Mesodermal cell (in vitro differentiated cells): ENCODE data around the gene TRPV5.

Source experiments
- H3K27ac ChIP-seq: 2 replicates; pipeline ENCODE4 v1.7.0; 2013; ENCODE audit warnings: mild to moderate bottlenecking, low read depth, low read length, moderate library complexity; ENCODE audit not compliant: severe bottlenecking
- H3K36me3 ChIP-seq: 2 replicates; pipeline ENCODE4 v1.7.1; 2013; ENCODE audit warnings: mild to moderate bottlenecking, low read length, moderate library complexity; ENCODE audit not compliant: control insufficient read depth, insufficient read depth
- H3K4me1 ChIP-seq: one replicate; pipeline ENCODE4 v1.7.1; 2013; ENCODE audit warnings: mild to moderate bottlenecking, low read length; ENCODE audit not compliant: insufficient read depth, control insufficient read depth, poor library complexity, severe bottlenecking
- H3K4me3 ChIP-seq: 2 replicates; pipeline ENCODE4 v1.7.0; 2013; ENCODE audit warnings: low read length, control low read depth, mild to moderate bottlenecking; ENCODE audit not compliant: insufficient read depth, poor library complexity, severe bottlenecking; ENCODE audit errors: extremely low read depth
- H3K9me3 ChIP-seq: 2 replicates; pipeline ENCODE4 v1.7.1; 2013; ENCODE audit warnings: mild to moderate bottlenecking, low read length, moderate library complexity; ENCODE audit not compliant: control insufficient read depth
- WGBS, 2 experiments: methylation state at CpG; one replicate each; pipeline ENCODE4 v1.1.5; 2013; ENCODE audit warnings: missing lambda C conversion rate in 2 of 2; ENCODE audit not compliant: insufficient coverage in 2 of 2; 5-methylcytosine and 5-hydroxymethylcytosine counted together

The TRPV5 gene

DNA sequence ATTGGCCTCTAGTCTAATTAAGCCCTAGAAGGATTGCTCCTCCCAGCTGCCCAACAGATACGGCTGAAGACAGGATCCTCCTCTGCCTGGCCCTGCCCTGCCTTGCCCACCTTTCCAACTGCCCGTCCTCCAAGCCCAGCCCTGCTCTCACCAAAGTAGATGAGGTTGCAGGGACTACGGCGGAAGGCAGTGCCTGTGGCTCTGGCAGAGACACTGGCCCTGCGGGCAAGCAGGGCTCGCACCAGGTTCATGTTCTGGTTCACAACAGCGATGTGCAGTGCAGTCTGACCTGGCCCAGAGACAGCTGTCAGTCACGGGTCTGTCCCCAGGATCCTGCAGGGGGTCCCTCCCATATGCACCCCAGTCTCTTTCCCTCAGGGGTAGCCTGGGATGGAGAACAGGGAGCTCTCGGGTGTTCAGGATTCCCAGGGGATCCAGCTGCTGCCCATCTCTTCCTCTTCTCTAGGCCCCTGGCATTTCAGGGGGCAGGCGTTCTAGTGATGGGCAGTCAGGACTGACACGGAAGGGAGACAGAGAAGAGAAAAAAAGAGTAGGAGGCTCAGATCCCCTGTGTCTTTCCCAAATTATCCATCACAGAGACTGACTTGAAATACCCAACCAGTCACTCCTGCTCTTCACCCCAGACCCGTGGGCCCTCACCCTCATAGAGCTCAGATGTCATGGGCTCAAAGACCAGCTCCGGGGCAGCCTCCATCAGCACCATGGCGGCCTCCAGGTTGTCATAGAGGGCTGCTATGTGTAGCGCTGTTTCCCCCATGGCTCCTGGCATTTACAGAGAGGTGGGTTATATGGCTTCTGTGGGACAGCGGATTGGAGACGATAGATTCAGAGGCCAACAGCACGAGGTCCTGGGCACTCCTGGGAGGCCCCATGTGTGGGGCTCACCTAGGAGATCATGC, 56.3 kb downstream of the TRPV5 start:
- 87 to 90% methylated on average over 13 to 14 of the region's 18 CpGs for WGBS, 2 experiments
- H3K4me1 ChIP-seq: no peaks in the 10 kb centered on the region

GRCh38 chr7:142876236-142876960, 57.1 kb downstream of the TRPV5 start:
- no peaks in the 10 kb centered on the region for H3K9me3 ChIP-seq
- H3K4me1 ChIP-seq: no peaks in the 10 kb centered on the region
- 91 to 100% methylated on average over 4 to 5 of the region's 9 CpGs for WGBS, 2 experiments
- H3K27ac ChIP-seq: no peak overlapping the region
- no peak overlapping the region for H3K4me3 ChIP-seq
- no peaks in the 10 kb centered on the region for H3K36me3 ChIP-seq

More for the DNA sequence above, 56.3 kb downstream of the TRPV5 start:
- Histone ChIP-seq H3K36me3 (no peaks in the 10 kb centered on the region), H3K4me3 (no peak overlapping the region), H3K9me3 (no peaks in the 10 kb centered on the region), H3K27ac (no peak overlapping the region)

- no peak overlapping the region for H3K4me3 ChIP-seq
- 96 to 100% methylated on average over 6 to 14 of the region's 14 CpGs for WGBS, 2 experiments
- no peaks in the 10 kb centered on the region for H3K4me1 ChIP-seq
- no peaks in the 10 kb centered on the region for H3K36me3 ChIP-seq
- no peak overlapping the region for H3K27ac ChIP-seq
- no peaks in the 10 kb centered on the region for H3K9me3 ChIP-seq
Observed at GRCh38 chr7:142875456-142875855, 58.1 kb downstream of the TRPV5 start.

DNA sequence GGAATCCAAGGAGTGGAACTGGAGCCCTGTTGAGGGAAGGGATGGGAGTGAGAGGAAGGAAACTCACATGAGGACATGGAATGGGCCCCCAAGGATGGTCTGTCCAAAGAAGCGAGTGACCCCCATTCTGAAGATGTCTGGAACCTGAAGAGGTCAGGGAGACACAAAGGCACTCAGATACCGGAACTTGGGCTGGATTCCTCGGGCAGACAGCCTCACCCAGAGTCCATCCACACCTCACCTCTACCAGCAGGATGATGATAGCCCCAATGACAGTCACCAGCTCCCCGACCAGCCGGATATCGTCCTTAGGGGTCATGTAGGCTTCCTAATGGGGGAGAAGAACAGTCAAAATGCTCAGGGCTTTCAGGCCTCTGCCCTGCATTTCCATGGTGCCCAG, 58.7 kb downstream of the TRPV5 start:
- Histone ChIP-seq H3K9me3 (no peaks in the 10 kb centered on the region), H3K36me3 (no peaks in the 10 kb centered on the region), H3K4me1 (no peaks in the 10 kb centered on the region), H3K4me3 (no peak overlapping the region), H3K27ac (no peak overlapping the region)
- WGBS, 2 experiments: 90 to 98% methylated on average over 2 to 5 of the region's 6 CpGs

- Histone ChIP-seq H3K4me1 (no peaks in the 10 kb centered on the region), H3K9me3 (no peaks in the 10 kb centered on the region), H3K36me3 (no peaks in the 10 kb centered on the region), H3K27ac (no peak overlapping the region), H3K4me3 (no peak overlapping the region)
- 92 to 97% methylated on average over 6 to 7 of the region's 7 CpGs for WGBS, 2 experiments
Observed at GRCh38 chr7:142874409-142874808, 59.1 kb downstream of the TRPV5 start.

DNA sequence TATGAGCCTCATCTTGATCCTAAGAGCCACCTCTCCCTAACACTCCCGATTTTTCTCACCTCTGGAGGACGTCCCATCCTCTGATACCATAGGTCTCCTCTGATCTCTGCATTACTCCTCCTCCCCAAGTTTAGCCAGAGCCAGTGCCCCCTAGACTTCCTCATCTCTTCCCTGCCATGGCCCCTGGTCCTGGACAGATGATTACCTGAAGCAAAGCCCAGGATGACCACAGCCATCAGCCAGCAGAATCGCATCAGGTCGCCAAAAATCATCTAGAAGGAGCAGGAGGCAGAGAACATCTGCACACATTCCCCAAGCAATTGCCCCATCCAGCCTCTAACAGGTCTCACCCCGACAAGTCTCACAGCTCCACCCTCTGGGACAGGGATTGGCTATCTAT, 59.7 kb downstream of the TRPV5 start:
- WGBS, 2 experiments: 88 to 90% methylated on average over 2 to 5 of the region's 5 CpGs
- no peak overlapping the region for H3K4me3 ChIP-seq
- no peaks in the 10 kb centered on the region for H3K9me3 ChIP-seq
- H3K36me3 ChIP-seq: no peaks in the 10 kb centered on the region
- H3K27ac ChIP-seq: no peak overlapping the region
- no peaks in the 10 kb centered on the region for H3K4me1 ChIP-seq

- 80 to 86% methylated on average over 9 to 10 of the region's 11 CpGs for WGBS, 2 experiments
- no peak overlapping the region for H3K27ac ChIP-seq
- no peaks in the 10 kb centered on the region for H3K36me3 ChIP-seq
- H3K4me1 ChIP-seq: no peaks in the 10 kb centered on the region
- H3K4me3 ChIP-seq: no peak overlapping the region
- no peaks in the 10 kb centered on the region for H3K9me3 ChIP-seq
Observed at GRCh38 chr7:142873281-142873784, 60.2 kb downstream of the TRPV5 start.

DNA sequence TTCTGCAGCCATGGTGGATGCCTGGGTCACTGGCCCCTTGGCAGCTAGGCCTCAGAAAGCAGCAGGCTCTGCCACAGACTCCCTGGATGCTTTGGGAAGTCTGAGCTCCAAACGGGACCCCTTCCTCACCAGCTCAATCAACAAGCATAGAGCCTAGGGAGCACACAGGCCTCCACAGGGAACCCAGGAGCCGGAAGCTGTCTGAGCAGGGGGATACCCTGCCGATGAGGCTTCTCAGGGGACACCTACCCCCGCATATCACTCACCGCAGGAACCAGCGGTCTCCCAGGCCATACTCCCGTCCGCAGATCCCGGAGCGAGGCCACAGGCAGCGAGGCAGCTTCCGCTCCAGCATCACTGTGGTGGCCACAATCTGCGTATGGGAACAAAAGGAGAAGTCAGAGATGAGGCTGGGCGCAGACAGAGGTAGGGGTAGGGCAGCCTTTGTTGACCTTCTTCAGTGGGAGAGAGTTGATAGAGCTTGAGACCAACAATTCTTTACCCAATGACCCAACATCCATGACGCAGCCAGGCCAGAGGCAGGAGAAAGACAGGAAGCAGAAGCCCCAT, 61.4 kb downstream of the TRPV5 start:
- WGBS, 2 experiments: 95% methylated on average over 12 of the region's 15 CpGs
- H3K9me3 ChIP-seq: no peaks in the 10 kb centered on the region

DNA sequence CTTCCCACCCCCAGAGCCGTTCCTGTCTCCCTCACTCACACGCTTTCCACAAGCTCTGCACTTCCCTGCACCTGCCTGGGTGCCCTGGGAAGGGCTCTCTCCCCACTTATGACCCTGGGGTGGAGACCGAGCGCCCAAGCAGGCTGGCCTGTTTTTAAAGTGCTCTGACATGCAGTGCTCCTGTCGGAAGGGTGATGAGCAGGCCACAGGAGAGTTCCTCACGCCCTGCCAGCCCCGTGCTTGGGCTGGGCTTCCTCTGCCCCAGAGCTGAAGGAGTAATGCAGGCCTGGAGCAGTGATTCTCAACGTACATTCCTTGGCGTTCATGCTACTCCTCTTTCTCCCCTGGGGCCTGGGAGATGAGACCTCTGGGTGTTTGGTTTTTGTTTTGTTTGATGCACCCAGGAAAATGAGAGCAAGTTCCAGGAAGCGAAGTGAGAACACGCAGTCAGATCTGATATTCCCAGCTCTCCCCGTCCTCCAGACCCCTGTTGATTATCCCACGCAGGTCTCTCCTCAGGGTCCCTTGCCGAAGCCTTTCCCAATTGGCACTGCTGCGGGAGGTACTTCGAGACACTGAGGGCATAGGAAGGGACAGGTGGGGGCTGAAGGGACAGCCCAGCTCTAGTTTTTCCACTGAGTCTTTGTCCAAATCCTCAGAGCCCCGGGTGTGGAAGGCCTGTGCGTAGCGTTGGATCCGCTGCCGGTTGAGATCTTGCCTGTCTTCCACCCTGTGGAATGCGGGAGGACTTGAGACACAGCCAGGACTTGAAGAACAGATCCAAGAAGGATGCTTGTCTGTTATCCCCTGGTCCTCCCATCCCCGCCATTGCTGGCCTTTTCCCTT, 62.1 kb downstream of the TRPV5 start:
- H3K27ac ChIP-seq: no peak overlapping the region
- no peaks in the 10 kb centered on the region for H3K4me1 ChIP-seq
- WGBS, 2 experiments: 90 to 95% methylated on average over 19 to 21 of the region's 23 CpGs
- no peak overlapping the region for H3K4me3 ChIP-seq
- no peaks in the 10 kb centered on the region for H3K36me3 ChIP-seq
- no peaks in the 10 kb centered on the region for H3K9me3 ChIP-seq

More for the DNA sequence above, 61.4 kb downstream of the TRPV5 start:
- Histone ChIP-seq H3K36me3 (no peaks in the 10 kb centered on the region), H3K27ac (no peak overlapping the region), H3K4me3 (no peak overlapping the region), H3K4me1 (no peaks in the 10 kb centered on the region)
